Panc1 (cell line): Measurements from ENCODE around the gene ABL1.

Source experiments
- POLR2AphosphoS5 ChIP-seq: IDR thresholded peaks from 2 replicates; pipeline ENCODE4 v1.6.1; 2012; ENCODE audit warnings: mild to moderate bottlenecking, low read depth, low read length, moderate library complexity
- SIN3A ChIP-seq: IDR thresholded peaks from 2 replicates; pipeline ENCODE4 v1.6.1; 2012; ENCODE audit warnings: low read depth, mild to moderate bottlenecking, low read length, moderate library complexity, borderline replicate concordance; ENCODE audit not compliant: insufficient read depth
- TCF7L2 ChIP-seq: IDR thresholded peaks from 2 replicates; pipeline ENCODE4 v1.6.1; 2011; ENCODE audit warnings: mild to moderate bottlenecking, low read depth, low read length, inconsistent platforms
- TF ChIP-seq, protein P1 (sequence below): fragments of 450-650 bp; IDR thresholded peaks from 2 replicates; pipeline ENCODE4 v1.5.1; 2017; ENCODE audit warnings: mild to moderate bottlenecking
- TF ChIP-seq, protein P2 (sequence below), 2 experiments: IDR thresholded peaks; 2 replicates each; pipeline ENCODE4 v1.6.1; 2011 to 2012; ENCODE audit warnings: low read depth in 2 of 2, control low read depth in 1 of 2, low read length in 1 of 2, mild to moderate bottlenecking in 1 of 2, moderate library complexity in 1 of 2; ENCODE audit not compliant: insufficient read depth in 1 of 2

DNA sequence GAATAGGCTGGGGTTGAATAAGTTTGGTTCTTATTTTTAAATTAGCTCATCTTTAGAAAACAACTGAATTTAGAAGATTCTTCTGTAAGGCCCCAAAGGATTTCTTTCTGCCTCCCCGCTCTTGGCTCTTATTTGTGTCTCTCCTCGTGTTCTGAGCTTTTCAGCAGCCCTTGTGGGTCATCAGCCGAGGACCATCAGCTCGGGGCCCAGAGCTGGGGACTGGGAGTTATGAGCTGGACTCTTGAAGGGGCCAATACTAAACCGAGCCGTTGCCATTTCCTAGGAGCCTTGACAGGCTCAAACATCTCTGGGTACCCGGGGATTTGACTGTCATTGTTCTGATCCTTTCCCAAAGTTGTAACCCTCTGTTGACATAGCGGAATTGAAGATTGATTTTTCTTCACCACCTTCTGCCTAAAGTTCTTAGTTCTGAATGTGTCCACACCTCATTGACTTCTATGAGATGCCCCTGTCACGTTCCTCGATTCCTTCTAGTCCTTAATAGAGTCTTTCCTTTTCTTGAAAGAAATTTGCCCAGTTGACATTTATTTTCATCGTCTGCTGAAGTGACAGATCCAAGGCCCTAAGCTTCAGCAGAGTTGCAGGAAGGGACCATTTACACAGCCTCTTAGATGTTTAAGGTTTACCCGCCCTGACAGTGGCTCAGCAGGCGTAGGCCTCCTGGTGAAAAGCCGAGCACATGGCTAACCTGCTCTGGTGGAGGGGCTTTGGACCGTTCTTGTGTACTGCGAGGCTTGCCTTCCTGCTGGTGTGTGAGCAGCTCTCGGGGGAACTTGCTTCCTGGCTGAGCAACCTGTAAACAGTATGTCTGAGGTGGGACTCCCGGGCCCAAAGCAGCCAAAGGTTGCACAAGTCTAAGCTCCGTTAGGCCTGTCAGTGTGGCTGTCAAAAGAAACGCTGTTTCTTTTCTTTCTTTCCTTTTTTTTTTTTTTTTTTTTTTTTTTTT lies 24.0 kb downstream of the ABL1 start:
- TF ChIP-seq POLR2AphosphoS5 = no peak
- TF ChIP-seq, protein P1, sequence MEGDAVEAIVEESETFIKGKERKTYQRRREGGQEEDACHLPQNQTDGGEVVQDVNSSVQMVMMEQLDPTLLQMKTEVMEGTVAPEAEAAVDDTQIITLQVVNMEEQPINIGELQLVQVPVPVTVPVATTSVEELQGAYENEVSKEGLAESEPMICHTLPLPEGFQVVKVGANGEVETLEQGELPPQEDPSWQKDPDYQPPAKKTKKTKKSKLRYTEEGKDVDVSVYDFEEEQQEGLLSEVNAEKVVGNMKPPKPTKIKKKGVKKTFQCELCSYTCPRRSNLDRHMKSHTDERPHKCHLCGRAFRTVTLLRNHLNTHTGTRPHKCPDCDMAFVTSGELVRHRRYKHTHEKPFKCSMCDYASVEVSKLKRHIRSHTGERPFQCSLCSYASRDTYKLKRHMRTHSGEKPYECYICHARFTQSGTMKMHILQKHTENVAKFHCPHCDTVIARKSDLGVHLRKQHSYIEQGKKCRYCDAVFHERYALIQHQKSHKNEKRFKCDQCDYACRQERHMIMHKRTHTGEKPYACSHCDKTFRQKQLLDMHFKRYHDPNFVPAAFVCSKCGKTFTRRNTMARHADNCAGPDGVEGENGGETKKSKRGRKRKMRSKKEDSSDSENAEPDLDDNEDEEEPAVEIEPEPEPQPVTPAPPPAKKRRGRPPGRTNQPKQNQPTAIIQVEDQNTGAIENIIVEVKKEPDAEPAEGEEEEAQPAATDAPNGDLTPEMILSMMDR = no peak
- TF ChIP-seq, protein P2, sequence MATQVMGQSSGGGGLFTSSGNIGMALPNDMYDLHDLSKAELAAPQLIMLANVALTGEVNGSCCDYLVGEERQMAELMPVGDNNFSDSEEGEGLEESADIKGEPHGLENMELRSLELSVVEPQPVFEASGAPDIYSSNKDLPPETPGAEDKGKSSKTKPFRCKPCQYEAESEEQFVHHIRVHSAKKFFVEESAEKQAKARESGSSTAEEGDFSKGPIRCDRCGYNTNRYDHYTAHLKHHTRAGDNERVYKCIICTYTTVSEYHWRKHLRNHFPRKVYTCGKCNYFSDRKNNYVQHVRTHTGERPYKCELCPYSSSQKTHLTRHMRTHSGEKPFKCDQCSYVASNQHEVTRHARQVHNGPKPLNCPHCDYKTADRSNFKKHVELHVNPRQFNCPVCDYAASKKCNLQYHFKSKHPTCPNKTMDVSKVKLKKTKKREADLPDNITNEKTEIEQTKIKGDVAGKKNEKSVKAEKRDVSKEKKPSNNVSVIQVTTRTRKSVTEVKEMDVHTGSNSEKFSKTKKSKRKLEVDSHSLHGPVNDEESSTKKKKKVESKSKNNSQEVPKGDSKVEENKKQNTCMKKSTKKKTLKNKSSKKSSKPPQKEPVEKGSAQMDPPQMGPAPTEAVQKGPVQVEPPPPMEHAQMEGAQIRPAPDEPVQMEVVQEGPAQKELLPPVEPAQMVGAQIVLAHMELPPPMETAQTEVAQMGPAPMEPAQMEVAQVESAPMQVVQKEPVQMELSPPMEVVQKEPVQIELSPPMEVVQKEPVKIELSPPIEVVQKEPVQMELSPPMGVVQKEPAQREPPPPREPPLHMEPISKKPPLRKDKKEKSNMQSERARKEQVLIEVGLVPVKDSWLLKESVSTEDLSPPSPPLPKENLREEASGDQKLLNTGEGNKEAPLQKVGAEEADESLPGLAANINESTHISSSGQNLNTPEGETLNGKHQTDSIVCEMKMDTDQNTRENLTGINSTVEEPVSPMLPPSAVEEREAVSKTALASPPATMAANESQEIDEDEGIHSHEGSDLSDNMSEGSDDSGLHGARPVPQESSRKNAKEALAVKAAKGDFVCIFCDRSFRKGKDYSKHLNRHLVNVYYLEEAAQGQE (IDR thresholded peaks at IDR 0.05; ENCODE audit: insufficient read depth in 1 of 2, low read depth in 2 of 2, low read length in 1 of 2) = no peak
- no peak for TF ChIP-seq SIN3A
- TF ChIP-seq TCF7L2 = no peak
